OCI-LY1 (cell line): ENCODE measurements around the gene RAB40C.

ENCODE experiments used
- EZH2 ChIP-seq: fragments of 200-600 bp; sonication (generic), shearing (Covaris generic); IDR thresholded peaks from 2 replicates; pipeline ENCODE4 v1.8.0; 2017; ENCODE audit warnings: borderline replicate concordance, mixed run types, mild to moderate bottlenecking, antibody characterized with exemption, low read length, moderate library complexity, mixed read lengths
- TF ChIP-seq, protein P1 (sequence below): fragments of 200-600 bp; sonication (generic), shearing (Covaris generic); IDR thresholded peaks from 2 replicates; pipeline ENCODE4 v1.5.1; 2017; ENCODE audit warnings: mild to moderate bottlenecking, antibody characterized with exemption, low read length, moderate library complexity, mixed read lengths

DNA sequence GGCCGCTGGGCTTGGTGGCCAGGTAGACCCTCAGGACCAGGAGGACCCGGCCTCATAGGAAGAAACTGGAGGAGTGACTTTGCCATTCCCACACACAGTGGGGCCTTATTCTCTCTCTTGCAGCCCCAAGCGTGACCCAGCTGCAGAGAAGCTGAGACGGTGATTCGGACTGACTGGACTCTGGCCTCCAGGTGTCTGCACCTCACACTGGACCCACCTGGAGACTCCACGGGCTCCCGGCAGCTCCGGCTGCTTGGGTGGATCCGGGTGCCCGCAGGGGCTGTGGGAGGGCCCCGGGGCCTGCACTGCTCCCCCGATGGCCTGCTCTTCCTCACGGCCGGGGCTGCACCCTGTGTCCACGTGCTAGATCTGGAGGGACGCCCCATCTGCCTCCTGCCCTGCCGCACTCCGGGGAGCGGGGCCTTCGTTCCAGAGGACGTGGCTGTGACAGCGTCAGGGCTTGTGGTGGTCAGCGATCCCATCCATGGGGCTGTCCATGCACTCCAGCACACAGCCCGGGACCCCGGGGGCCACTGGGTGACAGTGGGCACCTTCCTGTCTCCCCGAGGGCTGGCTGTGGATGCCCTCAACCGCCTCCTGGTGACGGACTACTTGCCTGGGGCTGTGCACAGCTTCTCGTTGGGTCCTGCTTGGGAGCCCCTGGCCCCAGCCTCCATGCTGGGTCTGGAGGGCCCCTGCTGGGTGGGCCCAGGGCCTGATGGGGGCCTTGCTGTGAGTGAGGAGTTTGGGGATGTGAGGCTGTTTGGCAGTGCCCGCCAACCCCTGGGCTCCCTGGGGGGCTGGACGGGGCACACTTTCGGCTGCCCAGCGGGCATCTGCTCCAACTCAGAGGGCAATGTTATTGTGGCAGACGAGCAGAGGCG, 22.3 kb upstream of the RAB40C start:
- TF ChIP-seq, protein P1, sequence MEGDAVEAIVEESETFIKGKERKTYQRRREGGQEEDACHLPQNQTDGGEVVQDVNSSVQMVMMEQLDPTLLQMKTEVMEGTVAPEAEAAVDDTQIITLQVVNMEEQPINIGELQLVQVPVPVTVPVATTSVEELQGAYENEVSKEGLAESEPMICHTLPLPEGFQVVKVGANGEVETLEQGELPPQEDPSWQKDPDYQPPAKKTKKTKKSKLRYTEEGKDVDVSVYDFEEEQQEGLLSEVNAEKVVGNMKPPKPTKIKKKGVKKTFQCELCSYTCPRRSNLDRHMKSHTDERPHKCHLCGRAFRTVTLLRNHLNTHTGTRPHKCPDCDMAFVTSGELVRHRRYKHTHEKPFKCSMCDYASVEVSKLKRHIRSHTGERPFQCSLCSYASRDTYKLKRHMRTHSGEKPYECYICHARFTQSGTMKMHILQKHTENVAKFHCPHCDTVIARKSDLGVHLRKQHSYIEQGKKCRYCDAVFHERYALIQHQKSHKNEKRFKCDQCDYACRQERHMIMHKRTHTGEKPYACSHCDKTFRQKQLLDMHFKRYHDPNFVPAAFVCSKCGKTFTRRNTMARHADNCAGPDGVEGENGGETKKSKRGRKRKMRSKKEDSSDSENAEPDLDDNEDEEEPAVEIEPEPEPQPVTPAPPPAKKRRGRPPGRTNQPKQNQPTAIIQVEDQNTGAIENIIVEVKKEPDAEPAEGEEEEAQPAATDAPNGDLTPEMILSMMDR: no peak
- TF ChIP-seq EZH2: no peak
